Osteoblast (primary cell): ENCODE data around the gene DYRK1B. TPM values are rescaled to one million over a fixed set of nuclear protein-coding genes. Genes with fewer than 3 reads are reported as not detected.

Experiments used
- DNase-seq: peaks from one replicate; pipeline ENCODE4 v3.0.0; 2011; ENCODE audit warnings: low spot score, mixed read lengths; ENCODE audit not compliant: insufficient read length; ENCODE audit errors: missing footprints
- H2AFZ ChIP-seq: 2 replicates; pipeline ENCODE4 v1.6.0; 2011; ENCODE audit warnings: mild to moderate bottlenecking, low read length
- H3K27ac ChIP-seq: 2 replicates; pipeline ENCODE4 v1.5.1; 2011; ENCODE audit warnings: mild to moderate bottlenecking, low read depth, low read length, moderate library complexity
- H3K27me3 ChIP-seq: 2 replicates; pipeline ENCODE4 v1.6.0; 2012; ENCODE audit warnings: mild to moderate bottlenecking, control low read depth, inconsistent platforms, low read length, moderate library complexity; ENCODE audit not compliant: insufficient read depth
- H3K36me3 ChIP-seq: 2 replicates; pipeline ENCODE4 v1.5.1; 2011; ENCODE audit warnings: mild to moderate bottlenecking, low read length, control low read depth, moderate library complexity; ENCODE audit not compliant: insufficient read depth
- H3K4me1 ChIP-seq: 2 replicates; pipeline ENCODE4 v1.5.1; 2011; ENCODE audit warnings: mild to moderate bottlenecking, low read length, control low read depth, moderate library complexity; ENCODE audit not compliant: insufficient read depth
- H3K4me2 ChIP-seq: 2 replicates; pipeline ENCODE4 v1.6.0; 2011; ENCODE audit warnings: mild to moderate bottlenecking, low read length; ENCODE audit not compliant: insufficient read depth
- H3K4me3 ChIP-seq: fragments of 200-600 bp; sonication (generic); 3 replicates; pipeline ENCODE4 v1.5.1; 2012; ENCODE audit warnings: mild to moderate bottlenecking, low read length, inconsistent platforms; ENCODE audit not compliant: insufficient read depth
- H3K79me2 ChIP-seq: 2 replicates; pipeline ENCODE4 v1.6.0; 2012; ENCODE audit warnings: mild to moderate bottlenecking, low read length, control low read depth, inconsistent platforms; ENCODE audit not compliant: insufficient read depth
- H3K9me3 ChIP-seq: 2 replicates; pipeline ENCODE4 v1.5.1; 2011; ENCODE audit warnings: low read depth, low read length, control low read depth
- H4K20me1 ChIP-seq: 2 replicates; pipeline ENCODE4 v1.6.0; 2012; ENCODE audit warnings: mild to moderate bottlenecking, low read length, control low read depth; ENCODE audit not compliant: insufficient read depth
- total RNA-seq: library from RNA; depleted of rRNA; stranded (reverse); fragments of >200 nt; gene quantifications from 2 replicates; pipeline ENCODE4 v1.2.3, GENCODE V29; 2012
- TF ChIP-seq, protein P1 (sequence below): IDR thresholded peaks from 2 replicates; pipeline ENCODE4 v1.5.1; 2011; ENCODE audit warnings: mild to moderate bottlenecking, low read depth, low read length, moderate library complexity; ENCODE audit errors: extremely low read depth

DYRK1B gene
- total RNA-seq, 1 donor, result 19.5 TPM

DNA sequence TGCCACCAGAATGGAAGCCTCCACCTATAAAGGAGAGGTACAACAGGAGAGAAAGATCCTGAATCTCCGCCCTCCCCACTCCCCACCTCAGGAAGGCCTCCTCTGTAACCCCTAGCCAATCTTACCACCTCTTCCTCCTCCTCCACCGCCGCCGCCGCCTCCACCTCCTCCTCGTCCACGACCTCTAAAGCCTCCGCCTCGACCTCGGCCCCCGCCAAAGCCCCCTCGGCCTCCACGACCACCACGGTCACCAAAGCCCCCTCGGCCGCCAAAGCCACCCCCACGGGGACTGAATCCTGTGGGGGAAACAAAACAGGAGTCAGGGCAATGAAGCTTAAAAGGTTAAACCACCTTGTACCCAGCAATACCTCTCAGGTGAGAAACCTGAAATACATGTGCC, 6.5 kb upstream of the DYRK1B start:
- no peak overlapping the region for H3K4me3 ChIP-seq
- H3K27ac ChIP-seq, result no peak overlapping the region
- peak; percentile 29 for DNase-seq
- H3K27me3 ChIP-seq, result no peaks in the 10 kb centered on the region
- peaks cover 22% of the 10 kb centered on the region for H4K20me1 ChIP-seq
- peaks cover 15% of the 10 kb centered on the region for H3K4me1 ChIP-seq
- no peaks in the 10 kb centered on the region for H3K9me3 ChIP-seq
- peaks cover 39% of the 10 kb centered on the region for H3K36me3 ChIP-seq
- TF ChIP-seq, protein P1, sequence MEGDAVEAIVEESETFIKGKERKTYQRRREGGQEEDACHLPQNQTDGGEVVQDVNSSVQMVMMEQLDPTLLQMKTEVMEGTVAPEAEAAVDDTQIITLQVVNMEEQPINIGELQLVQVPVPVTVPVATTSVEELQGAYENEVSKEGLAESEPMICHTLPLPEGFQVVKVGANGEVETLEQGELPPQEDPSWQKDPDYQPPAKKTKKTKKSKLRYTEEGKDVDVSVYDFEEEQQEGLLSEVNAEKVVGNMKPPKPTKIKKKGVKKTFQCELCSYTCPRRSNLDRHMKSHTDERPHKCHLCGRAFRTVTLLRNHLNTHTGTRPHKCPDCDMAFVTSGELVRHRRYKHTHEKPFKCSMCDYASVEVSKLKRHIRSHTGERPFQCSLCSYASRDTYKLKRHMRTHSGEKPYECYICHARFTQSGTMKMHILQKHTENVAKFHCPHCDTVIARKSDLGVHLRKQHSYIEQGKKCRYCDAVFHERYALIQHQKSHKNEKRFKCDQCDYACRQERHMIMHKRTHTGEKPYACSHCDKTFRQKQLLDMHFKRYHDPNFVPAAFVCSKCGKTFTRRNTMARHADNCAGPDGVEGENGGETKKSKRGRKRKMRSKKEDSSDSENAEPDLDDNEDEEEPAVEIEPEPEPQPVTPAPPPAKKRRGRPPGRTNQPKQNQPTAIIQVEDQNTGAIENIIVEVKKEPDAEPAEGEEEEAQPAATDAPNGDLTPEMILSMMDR, result no peak
- no peak overlapping the region for H2AFZ ChIP-seq
- H3K79me2 ChIP-seq, result peaks cover 69% of the 10 kb centered on the region
- H3K4me2 ChIP-seq, result no peak overlapping the region

DNA sequence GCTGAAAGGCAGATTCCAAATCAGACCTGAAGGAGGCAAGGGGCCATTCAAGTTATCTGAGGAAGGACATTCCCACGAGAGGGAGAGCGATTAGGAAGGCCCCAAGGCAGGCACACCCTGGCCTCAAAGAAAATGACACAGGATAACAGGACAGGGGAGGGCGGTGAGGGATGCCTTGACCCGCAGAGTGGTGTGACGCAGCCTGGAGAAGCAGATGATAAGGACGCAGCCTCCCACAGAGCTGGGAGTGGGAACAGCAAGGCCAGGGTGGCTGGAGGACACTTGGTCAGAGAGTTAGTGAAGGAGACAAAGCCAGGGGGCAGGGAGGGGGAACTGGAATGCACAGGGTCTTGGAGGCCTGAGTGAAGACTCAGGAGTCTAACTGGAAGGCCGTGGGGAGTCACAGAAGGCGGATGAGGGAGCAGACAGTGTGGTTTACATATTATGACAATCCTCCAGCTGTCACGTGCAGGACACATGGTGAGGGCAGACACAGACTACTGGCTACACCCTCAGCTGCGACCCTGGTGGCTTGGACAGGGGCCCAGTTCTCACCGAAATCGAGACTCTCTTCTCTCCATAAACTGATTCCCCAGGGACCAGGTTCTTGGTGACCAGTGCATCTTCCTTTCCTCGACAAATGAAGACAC, 5.8 kb upstream of the DYRK1B start:
- Histone ChIP-seq H3K4me3 (no peak overlapping the region), H3K79me2 (peaks cover 62% of the 10 kb centered on the region), H3K27ac (no peak overlapping the region), H3K9me3 (no peaks in the 10 kb centered on the region), H4K20me1 (peaks cover 15% of the 10 kb centered on the region), H3K4me1 (peaks cover 8% of the 10 kb centered on the region), H3K36me3 (peaks cover 44% of the 10 kb centered on the region), H3K4me2 (no peak overlapping the region), H2AFZ (no peak overlapping the region), H3K27me3 (no peaks in the 10 kb centered on the region)
- TF ChIP-seq, protein P1, result no peak
- DNase-seq, result peak; percentile 50

DNA sequence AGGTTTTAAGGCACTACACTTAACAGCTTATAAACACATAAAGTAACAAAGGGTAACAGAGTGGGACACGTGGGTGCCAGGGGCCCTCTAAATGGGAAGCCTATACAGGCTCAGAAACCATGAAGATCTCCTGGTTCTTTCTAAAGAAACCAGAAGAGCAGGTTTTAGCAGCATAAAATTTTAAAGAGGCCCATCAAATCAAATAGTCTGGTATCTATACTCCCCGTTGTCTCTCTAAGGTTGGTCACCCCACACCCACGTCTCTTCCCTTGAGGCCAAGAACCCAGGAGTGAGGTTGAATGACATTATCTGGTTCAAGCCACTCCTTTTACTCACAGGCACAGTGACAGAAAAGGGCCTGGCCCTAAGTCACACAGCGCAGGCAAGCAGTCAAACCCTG, 4.6 kb upstream of the DYRK1B start:
- peaks cover 11% of the 10 kb centered on the region for H4K20me1 ChIP-seq
- peak; percentile 26 for DNase-seq
- H3K79me2 ChIP-seq, result peaks cover 50% of the 10 kb centered on the region
- H3K4me2 ChIP-seq, result no peak overlapping the region
- peaks cover 5% of the 10 kb centered on the region for H3K4me1 ChIP-seq
- H3K36me3 ChIP-seq, result peaks cover 51% of the 10 kb centered on the region
- no peaks in the 10 kb centered on the region for H3K27me3 ChIP-seq
- TF ChIP-seq, protein P1, result no peak
- no peak overlapping the region for H3K4me3 ChIP-seq
- no peaks in the 10 kb centered on the region for H3K9me3 ChIP-seq
- H3K27ac ChIP-seq, result no peak overlapping the region
- H2AFZ ChIP-seq, result no peak overlapping the region

DNA sequence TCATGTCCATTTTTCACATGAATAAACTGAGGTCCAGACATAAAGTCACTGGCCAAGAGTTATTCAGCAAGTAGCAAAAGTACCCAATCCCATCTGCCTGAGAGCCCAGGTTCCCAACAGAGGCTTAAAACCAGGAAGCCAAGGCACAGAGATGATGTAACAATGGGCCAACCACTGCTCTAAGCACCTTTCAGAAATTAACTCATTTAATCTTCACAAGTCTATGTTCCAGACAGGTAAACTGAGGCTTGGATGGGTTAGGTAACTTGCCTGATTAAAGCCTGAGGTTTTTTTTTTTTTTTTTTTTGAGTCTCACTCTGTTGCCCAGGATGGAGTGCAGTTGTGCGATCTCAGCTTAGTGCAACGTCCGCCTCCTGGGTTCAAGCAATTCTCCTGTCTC, 4.0 kb upstream of the DYRK1B start:
- Histone ChIP-seq H3K4me1 (peaks cover 5% of the 10 kb centered on the region), H3K27ac (no peak overlapping the region), H3K4me3 (no peak overlapping the region), H3K36me3 (peaks cover 51% of the 10 kb centered on the region), H2AFZ (no peak overlapping the region), H3K79me2 (peaks cover 47% of the 10 kb centered on the region), H3K4me2 (no peak overlapping the region), H3K9me3 (no peaks in the 10 kb centered on the region), H4K20me1 (peaks cover 5% of the 10 kb centered on the region), H3K27me3 (no peaks in the 10 kb centered on the region)
- TF ChIP-seq, protein P1, result no peak
- no peak for DNase-seq
